ENCODE results near the gene RBBP8NL.

The RBBP8NL gene

GRCh38 chr20:62363920-62364851 lies 63.2 kb downstream of the RBBP8NL start:
- peak; percentile 82 for DNase-seq (ENCODE audit: low spot score)

GRCh38 chr20:62362991-62363919 lies 64.1 kb downstream of the RBBP8NL start:
- no peak for DNase-seq (ENCODE audit: low spot score)

GRCh38 chr20:62362590-62362940 lies 64.8 kb downstream of the RBBP8NL start:
- no peak for DNase-seq (ENCODE audit: low spot score)

- no peak for DNase-seq (ENCODE audit: low spot score)
These were observed 65.3 kb downstream of the RBBP8NL start for GRCh38 chr20:62361799-62362589.

GRCh38 chr20:62360854-62361798 lies 66.2 kb downstream of the RBBP8NL start:
- DNase-seq (ENCODE audit: low spot score), result no peak
